DMS53 treated with DMSO at 0.1 percent for 48 hours (cell line): ENCODE measurements around the gene LUM.

Source experiments
- DNase-seq: peaks from one replicate; lab custom pipeline; 2025; ENCODE audit not compliant: unreplicated experiment; lab: John Stamatoyannopoulos, UW

The LUM gene

DNA sequence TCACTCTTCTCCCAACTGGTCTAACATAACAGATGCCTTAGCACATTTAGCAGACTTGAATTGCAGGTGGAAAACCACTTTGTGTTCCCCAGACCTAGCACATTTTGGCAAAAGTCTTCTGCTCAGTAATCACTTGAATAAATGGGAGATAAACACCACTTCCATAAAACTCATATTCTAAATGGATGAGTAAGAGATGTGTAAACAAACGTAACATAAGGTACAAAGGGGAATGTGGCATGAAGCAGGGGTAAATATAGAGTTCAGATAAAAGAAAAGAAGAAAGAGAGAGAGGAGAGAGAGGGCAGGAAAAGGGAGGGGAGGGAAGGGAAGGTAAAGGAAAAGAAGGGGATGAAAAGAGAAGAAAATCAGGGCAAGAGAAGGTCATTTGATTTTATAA is 36.4 kb downstream of the LUM start:
- peak; percentile 81 for DNase-seq

DNA sequence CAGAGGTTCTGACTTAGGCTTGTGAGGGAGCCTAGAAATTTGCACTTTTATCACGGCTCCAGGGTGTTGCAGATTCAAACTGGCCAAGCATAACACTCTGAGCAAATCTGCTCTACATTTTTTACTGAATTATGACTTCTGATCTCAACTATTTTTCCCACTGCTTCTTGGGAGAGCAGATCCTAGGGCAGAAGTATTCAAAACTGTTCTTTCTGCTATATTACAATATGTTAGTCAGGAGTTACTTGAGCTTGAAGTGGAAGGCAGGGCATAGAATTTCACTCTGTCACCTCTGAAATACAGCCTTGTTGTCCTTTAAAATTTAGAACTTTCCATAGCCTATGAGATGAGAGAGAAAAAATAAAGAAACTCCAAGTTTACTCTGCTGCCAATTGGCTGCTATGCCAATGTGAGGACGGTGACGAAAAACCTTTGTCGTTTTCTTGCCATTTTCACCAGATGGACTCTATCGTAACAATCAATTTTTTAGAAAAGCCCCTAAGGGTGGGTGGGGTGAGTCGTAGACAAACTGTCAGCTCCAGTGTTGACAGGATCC is 37.1 kb downstream of the LUM start:
- no peak for DNase-seq

DNA sequence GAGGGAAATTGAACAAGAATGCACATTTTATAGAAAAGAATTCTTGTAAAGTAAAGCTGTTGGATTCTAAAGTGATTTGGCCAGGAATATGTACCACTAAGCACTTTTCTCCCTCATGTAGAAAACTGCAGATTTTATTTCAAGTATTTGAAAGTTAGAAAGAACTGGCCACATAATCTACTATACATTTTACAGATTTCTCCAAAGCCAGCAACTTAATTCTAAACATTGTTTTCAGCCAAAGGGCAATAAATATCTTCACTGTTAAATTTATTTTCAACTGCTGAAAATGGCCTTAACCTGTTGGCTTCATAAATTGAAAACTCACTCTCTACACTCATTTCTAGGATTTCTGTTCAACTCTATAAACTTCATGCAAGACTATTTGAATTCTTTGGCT is 37.9 kb downstream of the LUM start:
- no peak for DNase-seq

DNA sequence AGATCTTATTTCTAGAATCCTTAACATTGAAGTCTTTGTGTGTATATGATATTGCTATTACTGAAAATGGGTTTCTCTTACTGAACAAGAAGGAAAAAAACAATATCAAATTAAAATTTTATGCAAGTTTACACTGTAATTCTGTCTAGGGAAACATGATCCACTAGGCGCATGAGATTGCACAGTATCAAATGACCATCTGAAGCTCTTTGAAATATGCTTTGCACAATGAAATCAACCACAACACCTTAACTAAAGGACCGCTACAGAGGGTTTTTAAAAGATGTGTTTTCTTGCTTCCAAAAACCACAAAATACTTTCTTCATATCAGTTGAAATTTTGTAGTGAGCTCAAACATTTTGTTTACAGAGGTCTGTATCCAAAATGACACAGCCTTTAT is 38.4 kb downstream of the LUM start:
- peak; percentile 80 for DNase-seq

DNA sequence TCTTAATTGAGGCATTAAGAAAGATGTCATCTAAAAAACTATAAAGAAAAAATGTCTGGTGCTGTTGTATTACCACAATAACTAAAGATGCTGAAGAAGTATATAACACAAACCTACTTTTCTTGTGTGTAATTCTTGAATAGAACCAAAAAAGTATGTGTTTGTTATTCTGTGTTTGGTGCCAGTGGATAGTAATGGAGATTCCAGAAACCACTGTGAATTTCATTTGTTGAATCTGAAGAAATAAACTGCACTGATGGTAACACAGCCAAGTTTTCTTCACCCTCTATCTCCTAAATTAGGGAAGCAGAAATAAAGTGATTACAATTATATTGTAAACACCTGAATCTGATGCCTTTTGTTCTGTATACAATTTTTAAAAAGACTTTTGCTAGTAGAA is 40.4 kb downstream of the LUM start:
- DNase-seq = no peak

DNA sequence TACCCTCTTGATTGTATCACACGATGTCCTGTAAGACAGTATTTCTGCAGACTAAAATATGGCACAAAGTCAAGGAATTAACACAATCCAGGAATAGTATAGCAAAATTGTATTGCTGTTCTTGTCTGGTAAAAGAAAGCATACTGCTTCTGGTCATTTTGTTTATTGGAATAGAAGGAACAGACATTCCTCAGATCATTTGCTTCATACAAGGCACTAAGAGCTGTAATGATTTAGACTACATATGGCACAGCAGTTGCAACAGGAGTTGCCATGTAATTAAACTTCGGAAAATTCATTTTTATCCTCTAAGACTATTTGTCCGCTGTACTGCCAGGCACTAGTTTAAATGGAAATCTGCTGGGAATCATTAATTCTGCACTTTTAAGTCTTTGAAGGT is 45.9 kb downstream of the LUM start:
- DNase-seq = no peak

DNA sequence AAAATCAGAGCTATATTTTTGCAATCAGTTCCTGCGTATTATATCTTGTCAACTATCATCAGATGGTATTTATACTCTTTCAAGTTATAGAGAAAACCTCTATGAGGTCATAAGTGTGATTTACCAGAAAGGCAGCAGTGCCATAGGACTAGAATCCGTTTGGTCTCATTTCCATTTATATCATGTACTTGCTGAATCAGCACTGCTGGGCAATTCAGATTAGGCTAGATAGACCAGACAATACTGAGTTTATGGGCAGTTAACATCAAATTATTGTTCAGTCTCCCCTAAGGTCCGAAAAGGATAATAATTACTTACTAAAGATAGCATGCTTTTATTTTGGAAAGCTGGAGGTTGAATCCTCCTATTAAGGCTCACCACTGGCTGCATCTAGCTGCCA is 46.7 kb downstream of the LUM start:
- no peak for DNase-seq

DNA sequence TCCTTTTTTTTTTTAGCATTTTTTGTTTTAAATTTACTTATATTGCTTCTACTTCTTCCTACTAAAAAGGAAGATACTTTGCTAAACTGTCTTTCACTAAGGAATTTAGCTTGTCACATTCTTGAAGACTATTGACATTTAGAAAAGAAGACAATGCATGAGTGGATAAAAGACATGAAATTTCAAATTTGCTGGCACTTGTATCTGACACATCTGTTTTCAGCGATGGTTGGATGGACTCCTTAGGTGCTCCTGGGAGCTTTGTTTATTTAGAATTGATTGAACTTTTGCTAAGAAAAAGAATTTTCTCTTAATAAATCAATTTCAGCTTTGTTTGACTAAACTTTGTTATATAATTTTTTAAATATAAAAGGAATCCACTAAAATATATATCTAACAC is 50.2 kb downstream of the LUM start:
- DNase-seq = no peak

DNA sequence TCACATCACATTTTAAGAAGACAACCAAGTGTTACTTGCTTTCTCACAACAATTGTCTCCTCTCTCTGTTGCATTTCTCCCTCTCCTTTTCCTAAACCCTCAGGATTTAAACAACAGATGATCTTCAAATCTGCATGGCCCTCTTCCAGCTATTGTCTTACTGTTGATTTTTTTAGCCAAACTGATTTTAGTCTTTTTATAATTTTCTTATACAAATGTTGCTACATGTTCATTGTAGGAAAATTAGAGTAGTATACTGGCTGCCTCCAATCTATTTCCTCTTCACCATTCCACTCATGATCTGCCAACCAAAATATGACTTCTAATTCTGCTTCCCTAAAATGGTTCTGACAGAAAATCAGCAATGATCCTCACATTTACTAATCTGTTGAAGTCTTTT is 52.1 kb downstream of the LUM start:
- DNase-seq = no peak

DNA sequence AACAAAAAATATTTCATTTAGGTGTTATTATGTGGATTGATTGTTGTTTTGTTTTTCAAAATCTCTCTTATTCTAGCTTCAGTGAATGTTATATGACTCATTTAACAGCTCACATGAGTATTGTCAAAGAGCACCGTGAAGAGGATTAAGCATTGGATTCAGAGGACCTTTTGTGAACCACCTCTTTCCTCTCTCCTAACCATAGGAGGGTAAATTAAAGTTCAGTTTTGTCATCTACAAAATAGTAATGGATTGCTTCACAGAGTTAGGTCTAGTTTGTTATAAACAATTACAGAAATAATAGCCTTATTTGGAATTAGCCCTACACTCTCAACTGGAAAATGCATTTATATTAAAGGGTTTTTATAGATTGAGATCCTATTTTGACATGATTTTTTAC is 52.5 kb downstream of the LUM start:
- DNase-seq = no peak

DNA sequence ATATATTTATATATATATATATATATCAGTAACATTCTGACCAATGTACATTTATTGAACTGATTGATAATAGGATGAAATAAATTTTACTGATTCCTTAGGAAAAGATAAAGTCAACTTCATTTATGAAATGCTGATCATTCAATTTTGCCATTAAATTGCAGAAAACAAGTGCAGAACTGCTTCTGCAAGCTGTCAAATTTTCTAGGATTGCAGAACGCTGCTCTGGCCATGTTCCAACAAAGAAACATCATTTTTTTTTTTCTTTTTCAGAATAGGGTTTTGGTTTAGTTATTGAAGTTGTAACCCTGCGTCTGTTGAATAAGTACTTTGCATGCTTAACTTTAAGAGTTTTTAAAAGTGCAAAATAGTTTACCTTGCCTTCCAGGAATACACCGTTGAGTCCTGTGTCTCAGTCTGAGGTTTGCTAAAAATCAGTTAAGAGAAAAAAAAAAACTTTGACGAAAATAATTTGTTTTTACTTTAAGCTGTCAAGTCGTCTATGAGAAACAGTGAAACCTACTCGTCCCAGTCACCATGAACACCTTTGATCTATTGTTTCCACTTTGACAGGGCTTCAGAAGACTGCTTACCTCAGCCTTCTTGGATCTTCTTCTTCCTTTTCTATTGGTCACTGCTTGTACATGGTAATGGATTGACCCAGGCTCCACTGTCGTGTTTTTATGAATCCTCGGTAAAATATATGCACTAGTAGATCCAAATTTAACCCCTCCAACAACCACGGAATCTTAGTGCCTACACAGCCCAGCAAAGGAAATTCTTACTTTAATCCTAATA is 53.7 kb downstream of the LUM start, which contains the start of gene KERA:
TSS of gene KERA (minus strand) at position 657 of the 798 bp plus-strand sequence. CDS start 1,743 bp downstream, outside the sequence.
- no peak for DNase-seq

DNA sequence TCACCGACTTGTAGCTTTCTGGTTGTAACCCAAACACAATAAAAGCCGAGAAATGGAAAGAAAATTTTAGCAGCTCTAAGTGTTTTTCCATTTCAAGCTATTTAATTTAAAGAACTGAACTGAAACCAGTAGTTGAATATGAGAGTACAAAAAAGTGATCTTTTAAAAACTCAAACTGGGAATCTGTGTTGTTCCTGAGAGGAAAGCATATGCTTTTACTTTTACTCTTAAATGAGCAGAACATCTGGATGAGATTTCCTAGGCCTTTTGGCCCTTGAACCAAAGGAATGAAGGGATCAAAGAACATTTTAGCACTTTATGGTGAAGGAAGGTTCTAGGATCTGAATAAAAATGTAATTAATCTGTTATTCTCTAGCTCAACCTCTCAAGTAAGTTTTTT is 54.8 kb downstream of the LUM start:
- DNase-seq = no peak

DNA sequence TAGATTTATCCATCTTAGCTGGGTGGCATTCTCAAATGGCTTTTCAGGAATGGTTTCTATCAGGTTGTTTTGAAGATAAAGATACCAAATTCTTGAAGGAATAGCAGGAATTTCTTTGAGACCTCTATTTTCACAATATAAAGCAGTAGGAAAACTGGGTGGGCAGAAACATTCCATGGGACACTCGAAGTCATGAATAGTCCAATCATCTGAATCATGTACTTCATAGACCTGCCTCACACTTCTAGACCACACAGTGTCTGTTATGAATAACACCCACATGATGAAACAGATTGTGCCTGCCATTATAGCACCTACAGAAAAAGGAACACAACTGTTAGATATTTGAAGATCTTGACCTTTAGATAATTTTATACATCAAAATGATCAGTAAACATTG is 55.3 kb downstream of the LUM start:
- no peak for DNase-seq

DNA sequence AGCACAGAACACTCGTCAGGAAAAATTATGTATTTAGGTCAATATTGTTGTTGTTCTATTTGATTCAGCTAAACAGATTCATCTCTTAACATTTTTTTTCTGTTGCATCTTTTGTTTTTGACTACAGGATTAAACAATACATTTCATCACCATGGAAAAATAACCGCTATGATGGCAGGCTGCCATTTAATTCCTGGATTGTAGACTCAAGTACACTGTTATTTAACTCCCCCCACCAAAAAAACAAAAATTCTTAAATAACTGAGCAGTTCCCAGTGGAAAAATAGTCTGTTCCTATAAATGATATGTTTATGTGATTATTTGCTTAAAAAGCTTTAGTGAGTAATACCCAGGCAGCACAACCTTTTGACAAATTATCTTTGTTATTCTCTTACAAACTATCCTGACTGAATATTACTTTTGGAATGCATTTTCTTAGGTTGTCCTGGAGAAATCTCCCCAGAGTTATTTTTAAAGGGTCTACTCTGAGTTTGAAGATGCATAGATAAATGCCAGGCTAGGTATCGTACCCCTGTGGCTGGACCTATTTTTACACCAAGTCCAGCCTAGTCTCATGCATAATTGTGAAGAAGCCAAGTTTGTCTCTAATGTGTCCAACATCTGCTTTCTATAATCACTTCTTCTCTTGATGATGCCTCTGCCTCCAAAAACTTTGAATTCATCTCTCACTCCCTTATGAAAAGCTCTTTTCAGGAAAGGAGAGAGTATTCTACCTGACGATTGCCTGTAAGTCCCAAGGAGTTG is 57.2 kb downstream of the LUM start:
- no peak for DNase-seq
